ENCODE measurements around the gene CDC20. TPM values are rescaled to one million over a fixed set of nuclear protein-coding genes. Genes with fewer than 3 reads are reported as not detected.

CDC20 gene
- total RNA-seq, 1 donor from 2014 or later = 11.0 TPM

- Histone ChIP-seq H3K36me3 (peaks cover 0 to 50% of the 10 kb centered on the region in 2 donors), H3K4me3 (no peak overlapping the region), H3K27ac (no peak overlapping the region), H3K4me1 (peaks cover 11% of the 10 kb centered on the region), H3K9me3 (no peaks in the 10 kb centered on the region), H3K27me3 (no peaks in the 10 kb centered on the region)
- DNase-seq (ENCODE audit: extremely low spot score in 2 of 2) = no peak
- intact Hi-C loops (cut with DNase I) = no loop called here
- TF ChIP-seq CTCF (IDR thresholded peaks at IDR 0.05) (no peak), POLR2AphosphoS5 (IDR thresholded peaks at IDR 0.05; ENCODE audit: insufficient read depth in 1 of 2, low read depth in 1 of 2) (no peak), POLR2A (IDR thresholded peaks at IDR 0.05) (no peak)
Measured at GRCh38 chr1:43383449-43383848, 24.7 kb downstream of the CDC20 start.

GRCh38 chr1:43386676-43387075 lies 27.9 kb downstream of the CDC20 start:
- Histone ChIP-seq H3K9me3 (no peaks in the 10 kb centered on the region), H3K27me3 (no peaks in the 10 kb centered on the region), H3K4me1 (peaks cover 33% of the 10 kb centered on the region), H3K36me3 (peaks cover 0 to 44% of the 10 kb centered on the region in 2 donors), H3K4me3 (no peak overlapping the region), H3K27ac (no peak overlapping the region)
- intact Hi-C loops (cut with DNase I) = no loop called here
- no peak for DNase-seq (ENCODE audit: extremely low spot score in 2 of 2)
- TF ChIP-seq POLR2A (IDR thresholded peaks at IDR 0.05) = no peak
- TF ChIP-seq POLR2AphosphoS5 (IDR thresholded peaks at IDR 0.05; ENCODE audit: insufficient read depth in 1 of 2, low read depth in 1 of 2) = no peak

- Histone ChIP-seq H3K27me3 (no peaks in the 10 kb centered on the region), H3K4me1 (peaks cover 33% of the 10 kb centered on the region), H3K36me3 (peaks cover 0 to 40% of the 10 kb centered on the region in 2 donors), H3K4me3 (peak overlapping the region; percentile 82 to 89), H3K9me3 (no peaks in the 10 kb centered on the region), H3K27ac (no peak overlapping the region)
- no peak for DNase-seq (ENCODE audit: extremely low spot score in 2 of 2)
- TF ChIP-seq CTCF (IDR thresholded peaks at IDR 0.05) (no peak), POLR2AphosphoS5 (IDR thresholded peaks at IDR 0.05; ENCODE audit: insufficient read depth in 1 of 2, low read depth in 1 of 2) (peak in 1 of 2 donors; percentile 13), POLR2A (IDR thresholded peaks at IDR 0.05) (no peak)
- intact Hi-C loops (cut with DNase I) = no loop called here
Measured at GRCh38 chr1:43387976-43388599, 29.3 kb downstream of the CDC20 start.

GRCh38 chr1:43388613-43389012 lies 29.8 kb downstream of the CDC20 start:
- DNase-seq (ENCODE audit: extremely low spot score in 2 of 2) = no peak
- no peaks in the 10 kb centered on the region for H3K9me3 ChIP-seq
- H3K4me1 ChIP-seq = peaks cover 33% of the 10 kb centered on the region
- intact Hi-C loops (cut with DNase I) = no loop called here
- peak overlapping the region; percentile 65 for H3K27ac ChIP-seq
- no peaks in the 10 kb centered on the region for H3K27me3 ChIP-seq
- peaks cover 0 to 34% of the 10 kb centered on the region in 2 donors for H3K36me3 ChIP-seq
- no peak for TF ChIP-seq POLR2AphosphoS5 (IDR thresholded peaks at IDR 0.05; ENCODE audit: insufficient read depth in 1 of 2, low read depth in 1 of 2)
- TF ChIP-seq POLR2A (IDR thresholded peaks at IDR 0.05) = no peak
- H3K4me3 ChIP-seq = peak overlapping the region; percentile 82 to 89

- Histone ChIP-seq H3K27me3 (no peaks in the 10 kb centered on the region), H3K36me3 (peaks cover 0 to 24% of the 10 kb centered on the region in 2 donors), H3K4me3 (peak within 1 kb of the TSS; percentile 82 to 89), H3K27ac (peak within 1 kb of the TSS; percentile 65), H3K4me1 (peaks cover 33% of the 10 kb centered on the region), H3K9me3 (no peaks in the 10 kb centered on the region)
- intact Hi-C loops (cut with DNase I) = no loop called here
- DNase-seq (ENCODE audit: extremely low spot score in 2 of 2) = peak; percentile 96 to 98
- TF ChIP-seq POLR2AphosphoS5 (IDR thresholded peaks at IDR 0.05; ENCODE audit: insufficient read depth in 1 of 2, low read depth in 1 of 2) (peak; percentile 93), CTCF (IDR thresholded peaks at IDR 0.05) (no peak), POLR2A (IDR thresholded peaks at IDR 0.05) (peak in 1 of 2 donors; percentile 61)
Measured at GRCh38 chr1:43389326-43390313, 30.8 kb downstream of the CDC20 start, which contains the start of the genes MED8 and SZT2. TSS of gene MED8 (minus strand) at chr1:43389800. CDS start at chr1:43389764, 36 bp downstream. TSS of gene SZT2 (plus strand) at chr1:43389899. CDS start at chr1:43389969, 70 bp downstream.

All from vagina (tissue), 2 donors.